GM19438 (cell line): ENCODE data around the gene SLC39A11.

Experiments
- ATAC-seq: cut with Tn5 transposase; IDR thresholded peaks from one replicate; pipeline ENCODE4 v1.9.1; 2021; ENCODE audit warnings: low read depth; ENCODE audit not compliant: unreplicated experiment

SLC39A11 gene

GRCh38 chr17:72677714-72678390 is 414.6 kb downstream of the SLC39A11 start:
- ATAC-seq: no peak

- no peak for ATAC-seq
Measured at GRCh38 chr17:72677108-72677507, 415.4 kb downstream of the SLC39A11 start.

- ATAC-seq: no peak
Measured at GRCh38 chr17:72672729-72673128, 419.8 kb downstream of the SLC39A11 start.

GRCh38 chr17:72671016-72671415 is 421.5 kb downstream of the SLC39A11 start:
- ATAC-seq: no peak

GRCh38 chr17:72667096-72668063 is 425.1 kb downstream of the SLC39A11 start:
- ATAC-seq: no peak

- ATAC-seq: no peak
Measured at GRCh38 chr17:72665852-72666851, 426.3 kb downstream of the SLC39A11 start.

- no peak for ATAC-seq
Measured at GRCh38 chr17:72662827-72663190, 429.7 kb downstream of the SLC39A11 start.

- no peak for ATAC-seq
Measured at GRCh38 chr17:72661945-72662826, 430.3 kb downstream of the SLC39A11 start.

- no peak for ATAC-seq
Measured at GRCh38 chr17:72661116-72661944, 431.2 kb downstream of the SLC39A11 start.

- no peak for ATAC-seq
Measured at GRCh38 chr17:72660274-72661115, 432.0 kb downstream of the SLC39A11 start.

- no peak for ATAC-seq
Measured at GRCh38 chr17:72659811-72660210, 432.7 kb downstream of the SLC39A11 start.

- no peak for ATAC-seq
Measured at GRCh38 chr17:72658675-72659074, 433.8 kb downstream of the SLC39A11 start.

GRCh38 chr17:72657467-72658317 is 434.8 kb downstream of the SLC39A11 start:
- no peak for ATAC-seq

GRCh38 chr17:72656130-72656763 is 436.2 kb downstream of the SLC39A11 start:
- no peak for ATAC-seq

GRCh38 chr17:72654706-72655105 is 437.8 kb downstream of the SLC39A11 start:
- ATAC-seq: no peak

- ATAC-seq: no peak
Measured at GRCh38 chr17:72651988-72652387, 440.5 kb downstream of the SLC39A11 start.
